Testis (tissue), 3 donors: ENCODE results near the gene HOXA2. TPM values are rescaled to one million over a fixed set of nuclear protein-coding genes. Genes with fewer than 3 reads are reported as not detected.

ENCODE experiments used
- DNase-seq: peaks from one replicate; pipeline ENCODE4 v3.0.0-alpha.2; 2019
- H3K27ac ChIP-seq, 2 donors: fragments of 200-600 bp; sonication (generic); one replicate each; pipeline ENCODE4 v1.5.1; 2019
- H3K27me3 ChIP-seq: fragments of 200-600 bp; sonication (generic); one replicate; pipeline ENCODE4 v1.5.1; 2019
- H3K36me3 ChIP-seq: fragments of 200-600 bp; sonication (generic); one replicate; pipeline ENCODE4 v1.5.1; 2017; ENCODE audit warnings: low read depth; ENCODE audit errors: missing control alignments
- H3K4me1 ChIP-seq: fragments of 200-600 bp; sonication (generic); one replicate; pipeline ENCODE4 v1.5.1; 2019
- H3K4me3 ChIP-seq, 2 donors: fragments of 200-600 bp; sonication (generic); one replicate each; pipeline ENCODE4 v1.5.1; 2017 to 2019
- H3K9me3 ChIP-seq: fragments of 200-600 bp; sonication (generic); one replicate; pipeline ENCODE4 v1.5.1; 2017
- CTCF ChIP-seq, 3 experiments: fragments of 450-650 bp in 2 of 3; fragments of 200-600 bp in 1 of 3; sonication (generic) in 1 of 3; IDR thresholded peaks; one replicate each; pipeline ENCODE4 v1.5.1; 2016 to 2019; ENCODE audit warnings: antibody characterized with exemption in 3 of 3, mild to moderate bottlenecking in 2 of 3, moderate library complexity in 1 of 3
- POLR2A ChIP-seq: fragments of 450-650 bp; IDR thresholded peaks from one replicate; pipeline ENCODE4 v1.6.1; 2017; ENCODE audit warnings: antibody characterized with exemption, mild to moderate bottlenecking, moderate library complexity
- WGBS, 2 donors: methylation state at CpG; one replicate each; pipeline ENCODE4 v1.1.5; 2018; 5-methylcytosine and 5-hydroxymethylcytosine counted together
- intact Hi-C: fragments of 100-400 bp; cut with DNase I; formaldehyde crosslinking; loops from one replicate; pipeline ENCODE4 v1.15.1; 2023; ENCODE audit warnings: low total_unique reads
- polyA plus RNA-seq: library from polyadenylated mRNA; stranded (reverse); fragments of 350-450 nt; fragmentation: Illumina TruSeq; extraction: RNeasy Lipid Tissue Mini Kit (QIAGEN cat#74804); gene quantifications from one replicate; pipeline ENCODE4 v1.2.3, GENCODE V29; 2014; ENCODE audit warnings: low read depth, low replicate concordance; ENCODE audit not compliant: insufficient read depth
- total RNA-seq, 2 donors: library from RNA; depleted of rRNA; stranded (reverse); fragments of >200 nt; gene quantifications; one replicate each; pipeline ENCODE4 v1.2.3, GENCODE V29; 2016

The HOXA2 gene
- total and polyA plus RNA-seq, 3 donors from 2014 or later, result 0.31 to 0.32 TPM; not detected in 1

- no peak for DNase-seq
- intact Hi-C loops, result no loop called here
- Histone ChIP-seq H3K4me1 (no peaks in the 10 kb centered on the region), H3K4me3 (no peak overlapping the region), H3K9me3 (no peaks in the 10 kb centered on the region), H3K36me3 (no peaks in the 10 kb centered on the region), H3K27me3 (no peaks in the 10 kb centered on the region), H3K27ac (no peak overlapping the region)
- TF ChIP-seq CTCF (IDR thresholded peaks at IDR 0.05) (no peak), POLR2A (no peak)
- 73 to 80% methylated on average over 4 of the region's 4 CpGs for WGBS, 2 donors
These were observed 21.5 kb downstream of the HOXA2 start for GRCh38 chr7:27080844-27081436.

GRCh38 chr7:27079234-27079975 lies 23.1 kb downstream of the HOXA2 start:
- TF ChIP-seq CTCF (IDR thresholded peaks at IDR 0.05) (no peak), POLR2A (no peak)
- Histone ChIP-seq H3K36me3 (no peaks in the 10 kb centered on the region), H3K27ac (no peak overlapping the region), H3K4me3 (no peak overlapping the region), H3K27me3 (no peaks in the 10 kb centered on the region), H3K4me1 (no peaks in the 10 kb centered on the region), H3K9me3 (no peaks in the 10 kb centered on the region)
- DNase-seq, result no peak
- intact Hi-C loops, result no loop called here
- 83 to 95% methylated on average over 1 of the region's 1 CpG for WGBS, 2 donors

- intact Hi-C loops, result no loop called here
These were observed 23.8 kb downstream of the HOXA2 start for GRCh38 chr7:27078616-27079233.

GRCh38 chr7:27073076-27073475 lies 29.4 kb downstream of the HOXA2 start:
- DNase-seq, result no peak
- H3K27me3 ChIP-seq, result no peaks in the 10 kb centered on the region
- H3K4me1 ChIP-seq, result no peaks in the 10 kb centered on the region
- no peaks in the 10 kb centered on the region for H3K9me3 ChIP-seq
- H3K27ac ChIP-seq, result no peak overlapping the region
- TF ChIP-seq CTCF (IDR thresholded peaks at IDR 0.05) (no peak), POLR2A (no peak)
- intact Hi-C loops, result no loop called here
- H3K4me3 ChIP-seq, result no peak overlapping the region
- H3K36me3 ChIP-seq, result no peaks in the 10 kb centered on the region

More at GRCh38 chr7:27078616-27079233, 23.8 kb downstream of the HOXA2 start:
- 78 to 91% methylated on average over 5 of the region's 5 CpGs for WGBS, 2 donors
- Histone ChIP-seq H3K27me3 (no peaks in the 10 kb centered on the region), H3K4me3 (no peak overlapping the region), H3K9me3 (no peaks in the 10 kb centered on the region), H3K27ac (no peak overlapping the region), H3K36me3 (no peaks in the 10 kb centered on the region), H3K4me1 (no peaks in the 10 kb centered on the region)
- TF ChIP-seq CTCF (IDR thresholded peaks at IDR 0.05) (no peak), POLR2A (no peak)
- no peak for DNase-seq
